Stomach smooth muscle (tissue), 2 donors: Measurements from ENCODE around the gene MAP2K5.

ENCODE experiments used
- H3K27ac ChIP-seq: one replicate; pipeline ENCODE4 v1.7.0; 2013; ENCODE audit warnings: mild to moderate bottlenecking, low read length, inconsistent platforms
- H3K27me3 ChIP-seq, 2 donors: one replicate each; pipeline ENCODE4 v1.7.0; 2013; ENCODE audit warnings: low read length in 2 of 2; ENCODE audit not compliant: insufficient read depth in 2 of 2, control insufficient read depth in 1 of 2
- H3K36me3 ChIP-seq, 2 donors: one replicate each; pipeline ENCODE4 v1.7.0; 2013; ENCODE audit warnings: low read length in 2 of 2; ENCODE audit not compliant: control insufficient read depth in 2 of 2, insufficient read depth in 2 of 2
- H3K4me1 ChIP-seq: one replicate; pipeline ENCODE4 v1.7.0; 2013; ENCODE audit warnings: low read length; ENCODE audit not compliant: control insufficient read depth, insufficient read depth
- H3K4me3 ChIP-seq, 2 donors: one replicate each; pipeline ENCODE4 v1.7.0; 2013; ENCODE audit warnings: low read length in 2 of 2
- H3K9ac ChIP-seq, 2 donors: one replicate each; pipeline ENCODE4 v1.7.0; 2013; ENCODE audit warnings: low read length in 2 of 2, mild to moderate bottlenecking in 1 of 2
- H3K9me3 ChIP-seq, 2 donors: one replicate each; pipeline ENCODE4 v1.7.0; 2013; ENCODE audit warnings: low read length in 2 of 2; ENCODE audit not compliant: control insufficient read depth in 2 of 2
- donor health status: healthy.
- donor health status: Pancreatic carcinoma.

MAP2K5 gene

DNA sequence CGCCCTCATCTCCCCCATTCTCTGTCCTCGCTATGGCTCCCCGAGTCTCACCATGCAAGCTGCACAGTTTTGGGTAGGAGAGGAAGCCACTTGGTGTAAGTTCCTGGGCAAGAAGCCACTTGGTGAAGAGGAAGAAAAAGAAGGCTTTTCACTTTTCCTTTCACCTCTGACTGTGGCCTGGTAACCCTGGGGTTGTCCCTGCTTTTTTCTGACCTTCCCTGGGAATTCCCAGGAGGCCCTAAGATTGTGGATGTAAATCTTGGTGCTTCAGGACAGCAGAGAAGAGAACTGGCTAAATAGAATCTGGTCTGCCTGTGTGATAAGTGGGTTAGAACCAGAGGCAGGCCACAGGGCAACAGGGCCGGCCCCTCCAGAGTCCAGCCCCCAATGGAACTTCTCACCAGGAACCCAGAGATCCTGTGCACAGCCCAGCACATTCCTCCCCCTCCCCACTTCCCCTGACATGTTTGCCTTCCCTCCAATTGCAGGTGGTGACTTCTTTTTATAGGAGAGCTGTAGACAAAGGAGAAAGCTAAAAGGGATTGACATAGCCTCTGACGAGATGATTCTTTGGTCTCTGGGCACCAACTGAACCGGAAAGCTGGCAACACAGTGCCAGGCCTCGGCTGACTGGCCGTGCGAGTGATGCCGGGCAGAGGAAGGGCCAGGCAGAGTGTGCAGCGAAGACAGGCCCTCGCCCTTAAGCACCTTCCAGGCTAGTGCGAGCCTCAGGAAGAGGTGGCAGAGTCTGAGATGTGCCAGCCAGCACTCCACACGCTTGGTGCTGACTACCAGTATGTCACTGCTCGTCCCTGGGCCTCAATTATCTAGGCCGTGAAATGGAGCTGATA, 263.4 kb downstream of the MAP2K5 start:
- H3K9me3 ChIP-seq, result no peaks in the 10 kb centered on the region
- no peak overlapping the region for H3K9ac ChIP-seq
- peaks cover 3 to 11% of the 10 kb centered on the region in 2 donors for H3K36me3 ChIP-seq
- no peak overlapping the region for H3K4me3 ChIP-seq
- no peak overlapping the region for H3K27ac ChIP-seq
- no peaks in the 10 kb centered on the region for H3K4me1 ChIP-seq
- H3K27me3 ChIP-seq, result peaks cover under 1 to 2% of the 10 kb centered on the region in 2 donors

GRCh38 chr15:67806536-67806935, 264.0 kb downstream of the MAP2K5 start:
- Histone ChIP-seq H3K4me1 (no peaks in the 10 kb centered on the region), H3K27me3 (peaks cover 0 to 3% of the 10 kb centered on the region in 2 donors), H3K9ac (no peak overlapping the region), H3K27ac (no peak overlapping the region), H3K36me3 (peaks cover 3 to 11% of the 10 kb centered on the region in 2 donors), H3K9me3 (no peaks in the 10 kb centered on the region), H3K4me3 (no peak overlapping the region)

DNA sequence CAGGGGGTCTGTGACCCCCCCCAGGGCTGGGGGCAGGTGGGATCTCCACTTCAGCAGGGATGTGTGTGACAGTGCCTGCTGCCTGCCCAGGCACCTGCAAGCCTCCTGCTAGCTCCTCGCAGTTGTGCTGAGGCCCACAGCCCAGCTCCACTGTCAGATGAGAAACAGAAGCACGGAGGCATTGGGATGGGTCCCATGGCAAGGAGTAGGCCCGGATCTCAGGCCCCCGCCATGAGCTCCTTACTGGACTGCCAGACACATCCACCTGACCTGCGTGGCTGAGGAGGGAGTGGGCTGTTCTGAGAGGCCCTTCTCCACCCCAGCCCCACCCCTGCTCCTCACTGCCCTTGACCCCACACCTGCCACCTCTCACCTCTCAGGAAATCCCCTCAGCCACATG, 264.6 kb downstream of the MAP2K5 start:
- peaks cover 3 to 11% of the 10 kb centered on the region in 2 donors for H3K36me3 ChIP-seq
- no peak overlapping the region for H3K9ac ChIP-seq
- H3K27me3 ChIP-seq, result peaks cover 0 to 3% of the 10 kb centered on the region in 2 donors
- H3K4me1 ChIP-seq, result no peaks in the 10 kb centered on the region
- H3K27ac ChIP-seq, result no peak overlapping the region
- no peak overlapping the region for H3K4me3 ChIP-seq
- no peaks in the 10 kb centered on the region for H3K9me3 ChIP-seq

DNA sequence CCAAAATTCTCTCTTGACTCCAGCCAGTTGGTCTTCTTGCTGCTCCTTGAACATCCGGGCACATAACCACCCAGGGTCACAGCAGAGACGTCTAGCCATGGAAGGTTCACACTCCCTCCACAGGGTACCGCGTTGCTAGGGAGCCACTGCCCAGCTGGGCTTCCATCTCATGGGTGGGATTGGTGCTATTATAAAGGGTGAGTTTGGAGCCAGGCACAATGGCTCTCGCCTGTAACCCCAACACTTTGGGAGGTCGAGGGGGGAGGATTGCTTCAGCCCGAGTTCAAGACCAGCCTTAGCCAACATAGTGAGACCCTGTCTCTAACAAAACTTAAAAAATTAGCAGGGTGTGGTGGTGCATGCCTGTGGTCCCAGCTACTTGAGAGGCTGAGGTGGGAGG, 265.3 kb downstream of the MAP2K5 start:
- peaks cover 3 to 8% of the 10 kb centered on the region in 2 donors for H3K36me3 ChIP-seq
- no peak overlapping the region for H3K4me3 ChIP-seq
- no peaks in the 10 kb centered on the region for H3K9me3 ChIP-seq
- H3K9ac ChIP-seq, result no peak overlapping the region
- H3K27ac ChIP-seq, result no peak overlapping the region
- H3K4me1 ChIP-seq, result no peaks in the 10 kb centered on the region
- H3K27me3 ChIP-seq, result peaks cover 0 to 3% of the 10 kb centered on the region in 2 donors

DNA sequence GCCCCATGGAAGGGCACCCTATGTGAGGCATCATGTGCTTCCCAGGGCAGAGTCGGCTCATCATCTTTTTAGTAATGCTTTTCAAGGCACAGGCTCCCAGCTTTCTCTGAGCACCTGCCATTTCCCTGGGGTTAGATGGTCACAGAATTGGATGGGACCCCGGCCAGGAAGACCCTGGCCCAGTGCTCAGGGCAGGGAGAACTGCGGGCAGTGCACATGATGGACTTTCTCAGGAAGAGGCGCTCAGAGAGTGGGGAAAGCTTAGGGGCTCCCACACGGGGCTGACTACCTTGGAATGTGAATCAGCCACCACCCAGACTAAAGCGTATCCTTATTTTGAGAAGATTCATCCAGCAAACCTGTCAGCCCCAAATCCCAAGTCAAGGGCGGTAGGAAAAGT, 266.3 kb downstream of the MAP2K5 start:
- Histone ChIP-seq H3K4me3 (no peak overlapping the region), H3K9me3 (no peaks in the 10 kb centered on the region), H3K27ac (no peak overlapping the region), H3K9ac (no peak overlapping the region), H3K36me3 (peaks cover 3 to 8% of the 10 kb centered on the region in 2 donors), H3K4me1 (no peaks in the 10 kb centered on the region), H3K27me3 (peaks cover 0 to 3% of the 10 kb centered on the region in 2 donors)

DNA sequence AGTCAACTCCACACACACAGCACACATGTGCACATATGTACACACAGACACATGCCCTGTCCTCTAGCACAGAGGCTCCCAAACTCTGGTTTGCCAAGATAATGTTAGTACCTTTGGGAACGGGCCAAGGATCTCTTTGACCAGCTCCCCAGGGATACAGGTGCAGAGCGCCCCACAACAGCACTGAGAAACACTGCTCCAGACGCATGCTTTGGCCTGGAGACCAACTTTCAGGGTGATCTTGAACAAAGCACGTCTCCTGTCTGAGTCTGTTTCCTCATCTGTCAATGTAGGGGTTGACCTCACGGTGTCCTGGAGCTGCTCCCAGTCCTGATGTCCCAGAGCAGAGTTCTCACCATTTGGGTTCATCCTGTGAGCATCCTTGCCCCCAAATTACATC, 266.9 kb downstream of the MAP2K5 start:
- Histone ChIP-seq H3K9me3 (no peaks in the 10 kb centered on the region), H3K27me3 (peaks cover 0 to 3% of the 10 kb centered on the region in 2 donors), H3K4me3 (no peak overlapping the region), H3K36me3 (peaks cover 0 to 7% of the 10 kb centered on the region in 2 donors), H3K27ac (no peak overlapping the region), H3K9ac (no peak overlapping the region), H3K4me1 (no peaks in the 10 kb centered on the region)

- Histone ChIP-seq H3K9me3 (peaks cover 0 to 2% of the 10 kb centered on the region in 2 donors), H3K36me3 (peaks cover 0 to 7% of the 10 kb centered on the region in 2 donors), H3K27ac (no peak overlapping the region), H3K4me3 (no peak overlapping the region), H3K27me3 (peaks cover 0 to 3% of the 10 kb centered on the region in 2 donors), H3K9ac (no peak overlapping the region), H3K4me1 (no peaks in the 10 kb centered on the region)
Measured at GRCh38 chr15:67809866-67810265, 267.4 kb downstream of the MAP2K5 start.

DNA sequence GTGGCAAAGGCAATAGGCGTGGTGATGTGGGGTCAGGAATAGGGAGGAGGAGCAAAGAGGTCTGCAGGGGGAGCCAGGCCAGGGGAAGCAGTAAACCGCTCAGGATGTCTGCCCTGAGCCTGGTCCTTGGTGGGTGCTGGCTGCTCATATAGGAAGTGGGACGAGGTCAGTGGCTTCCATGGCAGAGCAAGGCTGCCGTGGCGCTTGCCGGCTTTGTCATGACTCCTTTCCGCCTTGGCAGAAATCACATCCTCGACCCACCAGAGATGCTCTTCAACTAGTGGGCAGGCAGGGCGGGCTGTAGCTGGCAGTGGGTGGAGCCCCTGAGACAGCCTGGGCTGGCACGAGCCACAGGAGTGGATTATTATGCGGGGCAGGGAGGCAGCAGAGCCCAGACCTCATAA, 269.7 kb downstream of the MAP2K5 start:
- Histone ChIP-seq H3K4me1 (no peaks in the 10 kb centered on the region), H3K27me3 (peaks cover under 1 to 3% of the 10 kb centered on the region in 2 donors), H3K36me3 (no peaks in the 10 kb centered on the region), H3K27ac (no peak overlapping the region), H3K9ac (no peak overlapping the region), H3K9me3 (peaks cover 3 to 12% of the 10 kb centered on the region in 2 donors), H3K4me3 (no peak overlapping the region)

GRCh38 chr15:67813104-67813634, 270.7 kb downstream of the MAP2K5 start:
- H3K4me3 ChIP-seq, result no peak overlapping the region
- H3K36me3 ChIP-seq, result no peaks in the 10 kb centered on the region
- H3K9me3 ChIP-seq, result peaks cover 3 to 12% of the 10 kb centered on the region in 2 donors
- no peak overlapping the region for H3K27ac ChIP-seq
- no peaks in the 10 kb centered on the region for H3K4me1 ChIP-seq
- H3K27me3 ChIP-seq, result peaks cover 5 to 7% of the 10 kb centered on the region in 2 donors
- no peak overlapping the region for H3K9ac ChIP-seq

DNA sequence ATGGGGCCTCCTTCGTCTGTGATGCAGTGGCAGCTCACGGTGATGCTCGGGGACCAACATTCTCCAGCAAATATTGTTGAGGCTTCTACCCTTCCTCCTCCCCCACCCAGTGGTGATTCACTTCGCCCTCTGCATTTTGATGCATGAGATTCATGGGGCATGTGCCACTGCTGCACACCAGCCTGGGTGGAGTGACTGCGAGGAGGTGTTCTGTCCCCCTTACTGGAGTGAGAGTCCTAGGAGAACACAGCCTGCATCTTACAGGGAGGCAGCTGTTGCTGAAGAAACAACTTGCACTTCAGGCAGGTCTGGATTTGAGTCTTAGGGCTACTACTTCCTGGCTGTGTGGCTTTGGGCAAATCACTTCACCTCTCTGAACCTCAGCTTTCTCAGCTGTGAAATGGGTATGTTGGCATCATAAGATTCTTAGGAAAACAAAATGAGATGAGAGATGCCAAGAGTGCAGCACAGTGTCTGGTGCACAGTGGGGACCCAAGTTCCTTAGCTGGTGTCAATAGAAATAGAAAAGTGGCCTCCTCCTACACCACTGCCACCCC, 272.6 kb downstream of the MAP2K5 start:
- Histone ChIP-seq H3K4me3 (no peak overlapping the region), H3K36me3 (no peaks in the 10 kb centered on the region), H3K27ac (no peak overlapping the region), H3K9ac (no peak overlapping the region), H3K4me1 (peaks cover under 1% of the 10 kb centered on the region), H3K27me3 (peaks cover 17 to 23% of the 10 kb centered on the region in 2 donors), H3K9me3 (peaks cover 3 to 12% of the 10 kb centered on the region in 2 donors)
